GM21786 (cell line): ENCODE results near the gene LRRC7.

Experiments
- ATAC-seq: cut with Tn5 transposase; IDR thresholded peaks from one replicate; pipeline ENCODE4 v1.9.1; 2021; ENCODE audit not compliant: unreplicated experiment

LRRC7 gene

DNA sequence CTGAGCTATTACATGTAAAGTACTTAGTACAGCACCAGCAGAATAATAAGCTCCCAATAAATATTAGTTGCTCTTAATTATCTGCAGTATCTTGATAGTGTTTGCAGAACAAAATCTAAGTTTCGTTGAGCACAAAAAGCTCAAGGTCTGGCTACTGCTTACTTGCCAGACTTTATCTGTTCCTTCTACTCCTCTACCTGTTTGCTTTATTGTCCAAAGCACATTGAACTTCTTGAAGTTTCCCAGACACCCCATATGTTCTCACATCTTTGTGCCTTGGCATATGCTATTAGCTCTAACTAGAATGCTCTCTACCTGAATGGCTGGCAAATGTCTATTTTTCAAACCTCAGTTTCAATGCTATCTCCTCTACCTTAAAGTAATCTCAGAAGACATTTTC is 582.7 kb downstream of the LRRC7 start:
- no peak for ATAC-seq

DNA sequence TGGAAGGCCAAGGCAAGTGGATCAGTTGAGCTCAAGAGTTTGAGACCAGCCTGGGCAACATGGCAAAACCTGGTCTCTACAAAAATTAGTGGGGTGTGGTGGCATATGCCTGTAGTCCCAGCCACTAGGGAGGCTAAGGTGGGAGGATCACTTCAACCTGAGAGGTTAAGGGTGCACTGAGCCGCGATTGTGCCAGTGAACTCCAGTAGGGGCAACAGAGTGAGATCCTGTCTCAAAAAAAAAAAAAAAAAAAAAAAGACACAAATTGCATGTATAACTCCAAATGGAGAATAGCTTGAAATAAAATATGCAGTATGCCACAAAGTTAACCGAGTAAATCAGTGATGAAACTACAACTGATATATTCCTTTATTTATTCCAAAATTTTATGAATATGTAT is 586.0 kb downstream of the LRRC7 start:
- no peak for ATAC-seq

DNA sequence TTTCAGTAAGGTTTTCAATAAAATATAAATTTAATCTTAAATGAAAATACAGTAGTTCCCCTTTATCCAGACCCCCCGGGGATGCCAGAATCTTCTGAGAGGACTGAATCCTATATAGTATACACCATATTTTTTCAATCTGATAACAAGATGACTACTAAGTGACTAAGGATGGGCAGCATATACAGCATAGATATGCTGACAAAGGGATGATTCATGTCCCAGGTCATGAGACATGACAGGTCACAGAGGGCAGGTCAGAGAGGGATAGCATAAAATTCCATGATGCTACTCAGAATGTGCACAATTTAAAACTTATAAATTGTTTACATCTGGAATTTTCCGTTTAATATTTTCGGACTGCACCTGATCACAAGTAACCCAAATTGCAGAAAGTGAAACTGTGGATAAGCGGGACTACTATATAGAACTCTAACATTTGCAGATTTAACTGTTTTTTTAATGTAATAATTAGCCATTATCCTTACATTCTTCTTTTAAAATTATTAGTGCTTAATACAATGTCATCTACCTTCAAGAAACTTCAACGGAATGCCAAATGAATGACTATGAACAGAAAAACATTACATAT is 588.9 kb downstream of the LRRC7 start:
- ATAC-seq, result no peak

DNA sequence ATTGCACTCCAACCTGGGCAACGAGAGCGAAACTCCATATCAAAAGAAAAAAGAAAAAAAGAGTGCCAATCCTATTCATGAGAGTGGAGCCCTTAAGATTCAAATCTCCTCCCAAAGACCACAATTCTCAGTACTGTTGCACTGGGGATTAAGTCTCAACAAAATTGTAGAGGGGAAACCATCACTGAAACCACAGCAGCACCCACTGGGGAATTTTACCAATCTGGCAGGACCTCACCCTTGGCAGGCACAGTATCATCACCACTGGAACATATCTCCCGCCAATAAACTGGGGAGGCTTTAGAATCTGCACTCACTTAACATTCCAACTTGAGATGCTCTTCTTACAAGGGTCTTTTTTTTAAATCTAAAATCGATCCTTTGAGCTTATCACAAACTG is 596.6 kb downstream of the LRRC7 start:
- no peak for ATAC-seq

DNA sequence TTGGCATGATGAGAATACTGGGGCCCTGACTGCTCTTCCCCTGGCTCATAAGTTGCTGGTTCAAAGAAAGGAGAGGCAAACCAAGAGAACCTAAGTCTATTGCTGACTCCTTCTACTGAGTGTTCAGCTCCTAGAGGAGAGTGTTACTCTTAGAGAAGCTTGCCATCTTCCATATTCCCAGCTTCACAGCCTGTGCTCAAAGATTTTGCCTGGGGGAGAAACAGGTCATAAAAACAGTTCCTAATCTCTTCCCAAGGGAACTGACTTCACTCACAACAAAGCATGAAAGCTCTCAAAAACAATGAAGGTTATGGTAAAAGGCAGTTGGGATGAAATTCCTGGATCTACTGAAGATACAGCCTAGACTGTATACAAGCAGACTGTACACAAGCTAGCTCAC is 600.6 kb downstream of the LRRC7 start:
- ATAC-seq, result no peak

DNA sequence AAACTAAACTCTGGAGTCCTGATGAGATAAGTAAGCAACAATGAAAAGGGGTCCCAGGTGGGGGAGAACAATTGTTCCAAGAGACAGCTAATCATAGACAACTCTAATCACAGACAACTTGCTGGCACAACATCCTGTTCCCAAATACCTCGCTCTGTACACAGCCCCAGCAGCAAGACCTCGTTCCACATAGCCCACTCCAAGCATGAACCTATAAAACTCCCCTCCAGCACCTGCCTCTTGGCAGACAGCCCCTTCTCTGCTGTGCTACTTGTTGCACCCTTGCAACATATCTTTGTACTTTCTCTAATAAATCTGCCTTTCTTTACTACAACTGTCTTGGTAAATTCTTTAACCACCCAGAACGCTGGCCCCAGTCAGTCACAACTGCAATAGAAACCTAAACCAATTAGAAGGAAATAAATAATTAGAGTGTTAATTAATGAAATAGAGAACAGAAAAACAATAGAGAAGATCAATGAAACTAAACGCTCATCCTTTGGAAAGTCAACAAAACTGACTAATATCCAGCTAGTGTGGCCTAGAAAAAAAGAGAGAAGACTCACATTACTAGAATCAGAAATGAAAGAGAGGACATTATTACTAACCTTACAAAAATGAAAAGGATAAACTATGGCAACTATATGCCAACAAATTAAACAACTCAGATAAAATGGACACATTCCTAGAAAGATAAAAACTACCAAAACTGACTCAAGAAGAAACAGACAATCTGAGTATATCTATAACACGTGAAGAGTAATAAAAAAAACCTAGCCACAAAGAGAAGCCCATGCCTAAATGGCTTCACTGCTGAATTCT is 601.5 kb downstream of the LRRC7 start:
- ATAC-seq, result no peak

DNA sequence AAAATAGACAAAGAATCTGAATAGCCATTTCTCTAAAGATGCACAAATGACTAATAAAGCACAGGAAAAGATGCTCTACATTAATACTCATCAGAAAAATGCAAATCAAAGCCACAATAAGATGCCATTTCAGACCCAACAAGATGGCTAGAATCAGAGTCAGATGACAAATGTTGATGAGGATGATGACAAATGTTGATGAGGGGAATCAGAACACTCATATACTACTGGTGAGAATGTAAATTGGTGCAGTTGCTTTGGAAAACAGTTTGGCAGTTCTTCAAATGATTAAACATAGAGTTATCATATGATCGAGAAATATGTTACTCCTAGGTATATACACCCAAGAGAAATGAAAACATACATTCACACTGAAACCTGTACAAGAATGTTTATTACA is 603.8 kb downstream of the LRRC7 start:
- no peak for ATAC-seq
